PFSK-1 (cell line): ENCODE results near the gene ITPRIP.

Experiments used
- FOXP2 ChIP-seq: optimal IDR thresholded peaks from 2 replicates; pipeline ENCODE3; 2011; ENCODE audit warnings: borderline replicate concordance, control low read depth, inconsistent platforms; ENCODE audit not compliant: insufficient read depth; ENCODE audit errors: extremely low read length, extremely low read depth
- POLR2AphosphoS5 ChIP-seq: IDR thresholded peaks from 2 replicates; pipeline ENCODE4 v1.6.1; 2012; ENCODE audit warnings: low read depth, mild to moderate bottlenecking, control low read depth, low read length, moderate library complexity
- REST ChIP-seq, 2 experiments: IDR thresholded peaks; 2 replicates each; pipeline versions ENCODE4 v1.6.1 to v1.8.0; 2011 to 2012; ENCODE audit warnings: low read depth in 2 of 2, low read length in 2 of 2, control low read depth in 1 of 2, inconsistent platforms in 1 of 2, mild to moderate bottlenecking in 1 of 2, moderate library complexity in 1 of 2; ENCODE audit not compliant: insufficient read depth in 1 of 2
- SIN3A ChIP-seq: IDR thresholded peaks from 2 replicates; pipeline ENCODE4 v1.6.1; 2012; ENCODE audit warnings: mild to moderate bottlenecking, low read length, moderate library complexity, borderline replicate concordance; ENCODE audit not compliant: insufficient read depth
- TAF1 ChIP-seq: IDR thresholded peaks from 2 replicates; pipeline ENCODE4 v1.6.1; 2012; ENCODE audit warnings: low read length, control low read depth, borderline replicate concordance; ENCODE audit not compliant: insufficient read depth

The ITPRIP gene

GRCh38 chr10:104348601-104349000 lies 10.3 kb upstream of the ITPRIP start:
- no peak for TF ChIP-seq SIN3A
- no peak for TF ChIP-seq TAF1
- TF ChIP-seq FOXP2: no peak
- TF ChIP-seq REST (IDR thresholded peaks at IDR 0.05; ENCODE audit: insufficient read depth in 1 of 2, low read depth in 2 of 2, low read length in 2 of 2): no peak
- TF ChIP-seq POLR2AphosphoS5: no peak

- TF ChIP-seq REST (IDR thresholded peaks at IDR 0.05; ENCODE audit: insufficient read depth in 1 of 2, low read depth in 2 of 2, low read length in 2 of 2) (no peak), SIN3A (no peak), TAF1 (no peak), FOXP2 (no peak), POLR2AphosphoS5 (no peak)
Observed at GRCh38 chr10:104347295-104348045, 9.2 kb upstream of the ITPRIP start.

GRCh38 chr10:104345941-104346340 lies 7.7 kb upstream of the ITPRIP start:
- TF ChIP-seq FOXP2: no peak
- TF ChIP-seq SIN3A: no peak
- TF ChIP-seq POLR2AphosphoS5: no peak
- no peak for TF ChIP-seq REST (IDR thresholded peaks at IDR 0.05; ENCODE audit: insufficient read depth in 1 of 2, low read depth in 2 of 2, low read length in 2 of 2)
- TF ChIP-seq TAF1: no peak

- TF ChIP-seq POLR2AphosphoS5 (no peak), TAF1 (no peak), SIN3A (no peak), REST (IDR thresholded peaks at IDR 0.05; ENCODE audit: insufficient read depth in 1 of 2, low read depth in 2 of 2, low read length in 2 of 2) (no peak), FOXP2 (no peak)
Observed at GRCh38 chr10:104345515-104345914, 7.2 kb upstream of the ITPRIP start.

- TF ChIP-seq TAF1: no peak
- no peak for TF ChIP-seq FOXP2
- TF ChIP-seq REST (IDR thresholded peaks at IDR 0.05; ENCODE audit: insufficient read depth in 1 of 2, low read depth in 2 of 2, low read length in 2 of 2): no peak
- no peak for TF ChIP-seq SIN3A
- TF ChIP-seq POLR2AphosphoS5: no peak
Observed at GRCh38 chr10:104344219-104344618, 6.0 kb upstream of the ITPRIP start.
